HG03432 (cell line): Measurements from ENCODE around the gene CERS5.

Experiments used
- ATAC-seq: cut with Tn5 transposase; IDR thresholded peaks from one replicate; pipeline ENCODE4 v1.9.1; 2021; ENCODE audit warnings: mild to moderate bottlenecking, moderate library complexity; ENCODE audit not compliant: unreplicated experiment

Gene CERS5, protein sequence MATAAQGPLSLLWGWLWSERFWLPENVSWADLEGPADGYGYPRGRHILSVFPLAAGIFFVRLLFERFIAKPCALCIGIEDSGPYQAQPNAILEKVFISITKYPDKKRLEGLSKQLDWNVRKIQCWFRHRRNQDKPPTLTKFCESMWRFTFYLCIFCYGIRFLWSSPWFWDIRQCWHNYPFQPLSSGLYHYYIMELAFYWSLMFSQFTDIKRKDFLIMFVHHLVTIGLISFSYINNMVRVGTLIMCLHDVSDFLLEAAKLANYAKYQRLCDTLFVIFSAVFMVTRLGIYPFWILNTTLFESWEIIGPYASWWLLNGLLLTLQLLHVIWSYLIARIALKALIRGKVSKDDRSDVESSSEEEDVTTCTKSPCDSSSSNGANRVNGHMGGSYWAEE

GRCh38 chr12:50167049-50167828, at the start of gene CERS5:
CERS5 (minus strand) TSS chr12:50167369; CDS start chr12:50167297, 72 bp downstream.
- peak; percentile 98 for ATAC-seq

DNA sequence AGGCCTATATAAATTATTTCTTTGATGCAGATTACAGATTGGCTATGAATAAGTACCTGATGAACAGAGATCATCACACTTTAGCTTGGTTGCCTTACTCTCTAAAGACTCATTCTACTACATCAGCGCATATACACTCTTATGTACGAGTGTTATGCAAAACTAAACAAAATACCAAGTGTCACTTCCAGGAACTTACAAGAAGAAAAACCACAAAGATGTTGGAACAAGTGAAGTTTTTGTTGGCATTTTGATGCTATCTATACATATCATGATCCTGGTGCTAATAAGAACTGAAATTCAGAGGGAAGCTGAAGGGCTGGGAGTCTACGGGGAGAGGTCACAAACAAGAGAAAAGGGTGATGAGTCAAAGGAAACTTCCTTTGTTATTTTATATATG, 47.9 kb upstream of the CERS5 start:
- no peak for ATAC-seq

DNA sequence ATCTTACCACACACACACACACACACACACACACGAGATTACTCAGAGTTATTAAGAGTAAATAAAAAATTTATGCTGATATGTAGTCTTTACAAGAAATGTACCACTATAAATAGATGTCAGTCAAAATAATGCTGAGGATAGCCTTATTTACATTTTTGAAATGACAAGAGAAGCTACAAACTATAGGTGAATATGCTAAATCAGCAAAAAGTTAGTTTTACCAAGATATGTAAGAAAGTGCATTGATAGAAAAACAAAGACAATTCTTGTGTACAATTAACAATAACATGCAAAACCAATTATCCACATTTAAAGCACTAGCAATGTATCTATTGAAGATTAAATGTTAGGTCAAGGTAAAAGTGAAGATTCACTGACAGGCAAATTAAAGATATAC, 46.8 kb upstream of the CERS5 start:
- ATAC-seq: no peak

GRCh38 chr12:50213439-50213838, 46.3 kb upstream of the CERS5 start:
- ATAC-seq: no peak

GRCh38 chr12:50212071-50212467, 44.9 kb upstream of the CERS5 start:
- no peak for ATAC-seq

- ATAC-seq: no peak
These were observed 44.4 kb upstream of the CERS5 start for GRCh38 chr12:50211392-50212070.

DNA sequence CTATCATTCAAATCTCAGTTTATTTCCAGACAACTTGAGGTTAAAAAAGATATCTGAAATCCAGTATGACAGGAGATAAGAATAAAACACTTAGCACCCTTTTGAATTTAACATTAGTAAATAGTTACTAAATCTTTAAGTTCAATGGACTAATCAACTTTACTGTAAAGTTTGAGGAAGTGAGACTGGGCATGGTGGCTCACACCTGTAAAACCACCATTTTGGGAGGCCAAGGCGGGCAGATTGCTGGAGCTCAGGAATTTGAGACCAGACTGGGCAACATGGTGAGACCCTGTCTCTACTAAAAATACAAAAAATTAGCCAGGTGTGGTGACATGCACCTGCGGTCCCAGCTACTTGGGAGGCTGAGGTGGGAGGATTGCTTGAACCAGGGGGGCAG, 40.3 kb upstream of the CERS5 start:
- no peak for ATAC-seq

- ATAC-seq: no peak
These were observed 38.5 kb upstream of the CERS5 start for GRCh38 chr12:50205648-50206047.

- no peak for ATAC-seq
These were observed 36.5 kb upstream of the CERS5 start for GRCh38 chr12:50203691-50204090.

- no peak for ATAC-seq
These were observed 34.9 kb upstream of the CERS5 start for GRCh38 chr12:50201987-50202521.

- ATAC-seq: no peak
These were observed 33.5 kb upstream of the CERS5 start for GRCh38 chr12:50200552-50201273.

- no peak for ATAC-seq
These were observed 31.7 kb upstream of the CERS5 start for GRCh38 chr12:50198829-50199228.

DNA sequence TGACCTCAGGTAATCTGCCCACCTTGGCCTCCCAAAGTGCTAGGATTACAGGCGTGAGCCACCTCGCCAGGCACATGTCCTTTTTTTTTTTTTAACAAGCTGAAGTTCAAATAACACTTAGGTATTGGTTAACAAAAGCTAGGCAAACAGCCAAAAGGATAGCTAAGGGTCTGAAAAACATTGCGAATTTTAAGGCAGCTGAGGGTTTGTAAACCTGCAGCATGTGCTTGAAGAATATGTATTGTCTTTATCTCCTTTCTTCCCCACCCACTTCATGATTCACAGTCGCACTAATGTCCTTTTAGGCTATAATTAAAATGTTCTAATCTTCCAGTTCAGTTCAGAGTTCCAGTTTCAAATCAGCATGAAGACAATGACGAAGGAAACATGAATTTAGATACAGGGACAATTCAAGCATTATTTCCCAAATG, 30.1 kb upstream of the CERS5 start:
- ATAC-seq: no peak

DNA sequence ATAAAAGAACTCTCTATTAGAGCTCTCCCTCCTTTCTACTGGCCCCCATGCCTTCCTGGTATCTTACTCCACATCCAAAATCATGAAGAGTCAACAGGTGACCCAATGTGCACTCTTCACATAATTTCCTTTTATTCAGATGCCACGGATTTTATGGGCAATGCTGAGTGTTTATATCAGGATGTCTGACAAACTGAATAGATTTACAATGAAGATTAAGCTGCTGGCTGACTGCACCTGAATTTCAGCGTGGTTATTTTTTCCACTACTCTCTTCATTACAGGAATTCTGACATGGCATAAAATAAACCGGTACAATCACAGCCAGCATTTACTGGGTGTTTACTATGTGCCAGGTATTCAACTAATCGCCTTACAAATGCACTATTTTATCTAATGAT, 29.4 kb upstream of the CERS5 start:
- ATAC-seq: no peak

- ATAC-seq: no peak
These were observed 28.7 kb upstream of the CERS5 start for GRCh38 chr12:50195832-50196231.

GRCh38 chr12:50192908-50193307, 25.7 kb upstream of the CERS5 start:
- ATAC-seq: no peak

- ATAC-seq: no peak
These were observed 25.1 kb upstream of the CERS5 start for GRCh38 chr12:50192236-50192635.

DNA sequence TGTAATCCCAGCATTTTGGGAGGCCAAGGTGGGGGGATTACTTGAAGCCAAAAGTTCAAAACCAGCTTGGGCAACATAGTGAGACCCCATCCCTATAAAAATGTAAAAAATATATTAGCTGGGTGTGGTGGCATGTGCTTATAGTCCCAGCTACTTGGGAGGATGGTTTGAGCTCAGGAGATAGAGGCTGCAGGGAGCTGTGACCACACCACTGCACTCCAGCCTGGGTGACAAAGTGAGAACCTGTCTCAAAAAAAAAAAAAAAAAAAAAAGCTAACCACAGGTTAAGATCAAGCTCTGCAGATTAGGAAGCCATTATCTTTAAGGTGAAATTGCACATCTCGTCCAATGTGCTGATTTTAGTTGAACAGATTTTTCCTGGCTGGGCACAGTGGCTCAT, 23.7 kb upstream of the CERS5 start:
- ATAC-seq: no peak

GRCh38 chr12:50188875-50189575, 21.9 kb upstream of the CERS5 start:
- ATAC-seq: no peak

- ATAC-seq: no peak
These were observed 21.1 kb upstream of the CERS5 start for GRCh38 chr12:50188241-50188781.
